Stimulated activated CD4-positive, alpha-beta T cell treated with anti-CD3 and anti-CD28 coated beads, Interleukin-4, amount 100 ng/mL, for 1 hour (primary cell): ENCODE results near the gene ANXA3.

ENCODE experiments used
- DNase-seq: peaks from one replicate; pipeline ENCODE4 v3.0.0-alpha.2; 2020

ANXA3 gene

GRCh38 chr4:78648640-78649363 is 97.2 kb downstream of the ANXA3 start:
- no peak for DNase-seq

- no peak for DNase-seq
These were observed 98.8 kb downstream of the ANXA3 start for GRCh38 chr4:78650106-78651024.

GRCh38 chr4:78651250-78651860 is 99.8 kb downstream of the ANXA3 start:
- no peak for DNase-seq

- DNase-seq = no peak
These were observed 100.8 kb downstream of the ANXA3 start for GRCh38 chr4:78652282-78652876.

- DNase-seq = no peak
These were observed 102.1 kb downstream of the ANXA3 start for GRCh38 chr4:78653655-78654054.

GRCh38 chr4:78654807-78655206 is 103.2 kb downstream of the ANXA3 start:
- DNase-seq = no peak

- DNase-seq = no peak
These were observed 105.4 kb downstream of the ANXA3 start for GRCh38 chr4:78656968-78657445.

- no peak for DNase-seq
These were observed 107.7 kb downstream of the ANXA3 start for GRCh38 chr4:78659264-78659663.

GRCh38 chr4:78659665-78660064 is 108.1 kb downstream of the ANXA3 start:
- no peak for DNase-seq
